ENCODE results near the gene RTL5.

Gene RTL5

GRCh38 chrX:72131317-72132294 is at the start of gene RTL5:
Gene RTL5, minus strand, starts transcription at chrX:72131915.
- no peak for TF ChIP-seq ARNTL (CRISPR knock-in tag; IDR thresholded peaks at IDR 0.05; ENCODE audit: borderline replicate concordance, low read depth)
- no peak for TF ChIP-seq TOX (CRISPR knock-in tag; IDR thresholded peaks at IDR 0.05; ENCODE audit: borderline replicate concordance)
- TF ChIP-seq, protein P1, sequence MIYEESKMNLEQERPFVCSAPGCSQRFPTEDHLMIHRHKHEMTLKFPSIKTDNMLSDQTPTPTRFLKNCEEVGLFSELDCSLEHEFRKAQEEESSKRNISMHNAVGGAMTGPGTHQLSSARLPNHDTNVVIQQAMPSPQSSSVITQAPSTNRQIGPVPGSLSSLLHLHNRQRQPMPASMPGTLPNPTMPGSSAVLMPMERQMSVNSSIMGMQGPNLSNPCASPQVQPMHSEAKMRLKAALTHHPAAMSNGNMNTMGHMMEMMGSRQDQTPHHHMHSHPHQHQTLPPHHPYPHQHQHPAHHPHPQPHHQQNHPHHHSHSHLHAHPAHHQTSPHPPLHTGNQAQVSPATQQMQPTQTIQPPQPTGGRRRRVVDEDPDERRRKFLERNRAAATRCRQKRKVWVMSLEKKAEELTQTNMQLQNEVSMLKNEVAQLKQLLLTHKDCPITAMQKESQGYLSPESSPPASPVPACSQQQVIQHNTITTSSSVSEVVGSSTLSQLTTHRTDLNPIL (CRISPR knock-in tag; IDR thresholded peaks at IDR 0.05; ENCODE audit: low read depth): no peak
- no peak for TF ChIP-seq GLIS3 (CRISPR knock-in tag; IDR thresholded peaks at IDR 0.05)
- no peak for TF ChIP-seq ZFP3 (CRISPR knock-in tag; IDR thresholded peaks at IDR 0.05)
- no peak for TF ChIP-seq CSRNP3 (CRISPR knock-in tag; IDR thresholded peaks at IDR 0.05)
- no peak for TF ChIP-seq PATZ1 (CRISPR knock-in tag; IDR thresholded peaks at IDR 0.05; ENCODE audit: borderline replicate concordance)
- TF ChIP-seq ZNF8 (CRISPR knock-in tag; IDR thresholded peaks at IDR 0.05): no peak
- no peak for TF ChIP-seq TSHZ2 (CRISPR knock-in tag; IDR thresholded peaks at IDR 0.05)
- no peak for TF ChIP-seq TCF4 (CRISPR knock-in tag; IDR thresholded peaks at IDR 0.05; ENCODE audit: borderline replicate concordance)
- TF ChIP-seq CSDC2 (CRISPR knock-in tag; IDR thresholded peaks at IDR 0.05): no peak
- TF ChIP-seq RARB (CRISPR knock-in tag; IDR thresholded peaks at IDR 0.05): no peak
- TF ChIP-seq, protein P2, sequence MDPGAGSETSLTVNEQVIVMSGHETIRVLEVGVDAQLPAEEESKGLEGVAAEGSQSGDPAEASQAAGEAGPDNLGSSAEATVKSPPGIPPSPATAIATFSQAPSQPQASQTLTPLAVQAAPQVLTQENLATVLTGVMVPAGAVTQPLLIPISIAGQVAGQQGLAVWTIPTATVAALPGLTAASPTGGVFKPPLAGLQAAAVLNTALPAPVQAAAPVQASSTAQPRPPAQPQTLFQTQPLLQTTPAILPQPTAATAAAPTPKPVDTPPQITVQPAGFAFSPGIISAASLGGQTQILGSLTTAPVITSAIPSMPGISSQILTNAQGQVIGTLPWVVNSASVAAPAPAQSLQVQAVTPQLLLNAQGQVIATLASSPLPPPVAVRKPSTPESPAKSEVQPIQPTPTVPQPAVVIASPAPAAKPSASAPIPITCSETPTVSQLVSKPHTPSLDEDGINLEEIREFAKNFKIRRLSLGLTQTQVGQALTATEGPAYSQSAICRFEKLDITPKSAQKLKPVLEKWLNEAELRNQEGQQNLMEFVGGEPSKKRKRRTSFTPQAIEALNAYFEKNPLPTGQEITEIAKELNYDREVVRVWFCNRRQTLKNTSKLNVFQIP (CRISPR knock-in tag; IDR thresholded peaks at IDR 0.05; ENCODE audit: borderline replicate concordance, low read depth): no peak
- no peak for TF ChIP-seq ZNF70 (CRISPR knock-in tag; IDR thresholded peaks at IDR 0.05)
- TF ChIP-seq BACH2 (CRISPR knock-in tag; IDR thresholded peaks at IDR 0.05; ENCODE audit: borderline replicate concordance): no peak
- TF ChIP-seq ISL1 (CRISPR knock-in tag; IDR thresholded peaks at IDR 0.05): no peak
- peak; percentile 92 for ATAC-seq

DNA sequence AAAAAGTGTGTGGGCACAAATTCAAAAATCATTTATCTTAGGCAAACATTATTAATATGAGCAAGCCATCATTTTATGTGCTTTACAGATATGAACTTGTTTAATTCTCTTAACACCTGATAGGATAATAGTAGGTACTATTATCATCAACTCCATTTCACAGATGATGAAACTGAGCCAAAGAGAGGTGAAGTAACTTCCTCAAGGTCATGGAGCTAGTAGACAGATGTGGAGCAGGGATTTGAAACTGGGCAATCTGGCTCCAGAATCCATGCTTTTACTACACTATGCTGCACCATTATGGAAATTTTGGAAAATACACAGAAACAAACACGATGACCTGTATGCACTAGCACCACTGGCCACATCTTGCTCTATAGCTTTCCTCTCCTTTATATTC is 48.8 kb upstream of the RTL5 start:
- ATAC-seq: no peak; the same call in 2 of the 3 replicates
- TF ChIP-seq CSDC2 (CRISPR knock-in tag; IDR thresholded peaks at IDR 0.05) (no peak), ZFP30 (CRISPR knock-in tag; IDR thresholded peaks at IDR 0.05) (no peak), TOX (CRISPR knock-in tag; IDR thresholded peaks at IDR 0.05; ENCODE audit: borderline replicate concordance) (no peak), GLIS3 (CRISPR knock-in tag; IDR thresholded peaks at IDR 0.05) (no peak), ESRRG (CRISPR knock-in tag; IDR thresholded peaks at IDR 0.05) (no peak), CSRNP3 (CRISPR knock-in tag; IDR thresholded peaks at IDR 0.05) (no peak), ISL1 (CRISPR knock-in tag; IDR thresholded peaks at IDR 0.05) (no peak), PATZ1 (CRISPR knock-in tag; IDR thresholded peaks at IDR 0.05; ENCODE audit: borderline replicate concordance) (no peak), SNAI2 (CRISPR knock-in tag; IDR thresholded peaks at IDR 0.05) (no peak), ZNF565 (CRISPR knock-in tag; conservative IDR thresholded peaks at IDR 0.05; ENCODE audit: low read depth) (no peak), RARB (CRISPR knock-in tag; IDR thresholded peaks at IDR 0.05) (no peak), ZNF70 (CRISPR knock-in tag; IDR thresholded peaks at IDR 0.05) (no peak)
- TF ChIP-seq, protein P1 (CRISPR knock-in tag; IDR thresholded peaks at IDR 0.05; ENCODE audit: low read depth): no peak
- TF ChIP-seq, protein P2 (CRISPR knock-in tag; IDR thresholded peaks at IDR 0.05; ENCODE audit: borderline replicate concordance, low read depth): no peak
